K562 (cell line): ENCODE results near the gene VSTM2B. TPM values are rescaled to one million over a fixed set of nuclear protein-coding genes. Genes with fewer than 3 reads are reported as not detected.

ENCODE experiments used
- ATAC-seq: fragments of 200-7000 bp; cut with Tn5 transposase; 3 replicates; pipeline ENCODE4 v1.9.1; 2020; ENCODE audit warnings: moderate library complexity
- BruUV-seq: library from RNA; stranded (reverse); fragments of 400-500 nt; replicated peaks from 2 replicates; lab custom pipeline; 2021; lab: Mats Ljungman, UMichigan
- CTCF ChIA-PET: fragments of 300-600 bp; formaldehyde crosslinking; extraction: SDS; loops from one replicate; lab custom pipeline; 2021; ENCODE audit warnings: low intra/inter-chr PET ratio; lab: Yijun Ruan, JAX
- POLR2A ChIA-PET: fragments of 300-600, 350-650 bp; sonication (Branson Sonifier 250); formaldehyde crosslinking; extraction: SDS; loops from one replicate; lab custom pipeline; 2021; ENCODE audit warnings: antibody characterized with exemption, inconsistent platforms; lab: Yijun Ruan, JAX
- DNase-seq, 4 experiments: peaks; one replicate each; pipeline versions ENCODE4 v3.0.0 to v3.0.0-alpha.2; 2011 to 2018; ENCODE audit warnings: low spot score in 3 of 4, mixed read lengths in 3 of 4; ENCODE audit errors: extremely low read depth in 1 of 4
- FAIRE-seq: peaks from 2 replicates; lab custom pipeline; 2011; peaks lifted over from hg19 to GRCh38; lab: Jason Lieb, UNC
- H2AFZ ChIP-seq: 2 replicates; pipeline ENCODE4 v1.6.0; 2011; ENCODE audit warnings: low read depth, low read length, control low read depth, inconsistent platforms
- H3K27ac ChIP-seq: fragments of 200-600 bp; 3 replicates; pipeline ENCODE4 v1.8.0; 2011; ENCODE audit warnings: low read depth, mild to moderate bottlenecking, control low read depth, inconsistent platforms, low read length, moderate library complexity, mixed read lengths; ENCODE audit errors: extremely low read depth
- H3K27me3 ChIP-seq, 2 experiments: fragments of 300-600 bp in 1 of 2; 2 replicates in 1 of 2; 3 replicates in 1 of 2; pipeline versions ENCODE4 v1.6.0 to v1.8.0; 2011; ENCODE audit warnings: inconsistent platforms in 2 of 2, low read length in 2 of 2, mild to moderate bottlenecking in 1 of 2, mixed read lengths in 1 of 2, moderate library complexity in 1 of 2; ENCODE audit not compliant: control insufficient read depth in 2 of 2, insufficient read depth in 2 of 2
- H3K36me3 ChIP-seq: fragments of 300-600 bp; 3 replicates; pipeline ENCODE4 v1.8.0; 2011; ENCODE audit warnings: mild to moderate bottlenecking, low read length, inconsistent platforms; ENCODE audit not compliant: control insufficient read depth, insufficient read depth
- H3K4me1 ChIP-seq, 2 experiments: fragments of 200-600 bp in 1 of 2; replicated peaks in 1 of 2; 2 replicates in 1 of 2; 3 replicates in 1 of 2; pipeline versions ENCODE4 v1.5.1 to v1.8.0; 2011; ENCODE audit warnings: inconsistent platforms in 2 of 2, low read length in 2 of 2, mild to moderate bottlenecking in 1 of 2, mixed read lengths in 1 of 2, moderate library complexity in 1 of 2; ENCODE audit not compliant: control insufficient read depth in 2 of 2, insufficient read depth in 2 of 2
- H3K4me2 ChIP-seq: 2 replicates; pipeline ENCODE4 v1.6.1; 2011; ENCODE audit warnings: low read length, control low read depth, inconsistent platforms, mixed read lengths; ENCODE audit not compliant: insufficient read depth
- H3K4me3 ChIP-seq: fragments of 200-600 bp; sonication (generic), shearing (Covaris generic); 2 replicates; pipeline ENCODE4 v1.5.1; 2016; ENCODE audit warnings: control low read depth, inconsistent platforms
- H3K79me2 ChIP-seq: fragments of 200-600 bp; 3 replicates; pipeline ENCODE4 v1.8.0; 2011; ENCODE audit warnings: low read length, inconsistent platforms; ENCODE audit not compliant: control insufficient read depth, insufficient read depth
- H3K9ac ChIP-seq, 2 experiments: 2 replicates each; pipeline versions ENCODE4 v1.6.0 to v1.6.1; 2011; ENCODE audit warnings: low read depth in 2 of 2, low read length in 2 of 2, control low read depth in 1 of 2, inconsistent platforms in 1 of 2, mild to moderate bottlenecking in 1 of 2, mixed read lengths in 1 of 2; ENCODE audit not compliant: insufficient read depth in 1 of 2
- H3K9me1 ChIP-seq: one replicate; pipeline ENCODE4 v1.6.0; 2011; ENCODE audit warnings: inconsistent platforms, mild to moderate bottlenecking, low read length, moderate library complexity; ENCODE audit not compliant: control insufficient read depth, insufficient read depth
- H3K9me3 ChIP-seq: replicated peaks from 2 replicates; pipeline ENCODE4 v1.5.1; 2011; ENCODE audit warnings: low read depth, low read length, inconsistent platforms; ENCODE audit not compliant: control insufficient read depth, insufficient read depth
- H4K20me1 ChIP-seq: replicated peaks from 2 replicates; pipeline ENCODE4 v1.6.1; 2011; ENCODE audit warnings: low read length, inconsistent platforms, mixed read lengths; ENCODE audit not compliant: control insufficient read depth, insufficient read depth
- NFRKB ChIP-seq: fragments of 450-650 bp; IDR thresholded peaks from 2 replicates; pipeline ENCODE4 v1.6.1; 2016; ENCODE audit warnings: low read depth
- RAD21 ChIP-seq, 2 experiments: fragments of 250-450 bp in 1 of 2; fragments of 450-650 bp in 1 of 2; sonication (Bioruptor Pico) in 1 of 2; formaldehyde crosslinking in 1 of 2; IDR thresholded peaks in 1 of 2; conservative IDR thresholded peaks in 1 of 2; 2 replicates each; pipeline versions ENCODE4 v1.4.0 to v1.8.0; 2020 to 2022; ENCODE audit warnings: mild to moderate bottlenecking in 2 of 2, moderate library complexity in 1 of 2
- RBM14 ChIP-seq: fragments of 200-400 bp; formaldehyde crosslinking; IDR thresholded peaks from 2 replicates; pipeline ENCODE4 v1.6.1; 2018; ENCODE audit warnings: low read depth, mild to moderate bottlenecking, low read length, moderate library complexity, borderline replicate concordance; ENCODE audit not compliant: insufficient read depth
- SREBF2 ChIP-seq: sonication (generic); formaldehyde crosslinking; IDR thresholded peaks from 2 replicates; pipeline ENCODE4 v1.4.0; 2020; ENCODE audit warnings: mild to moderate bottlenecking, missing genetic modification reagents
- ZNF24 ChIP-seq: fragments of 450-650 bp; IDR thresholded peaks from 2 replicates; pipeline ENCODE4 v1.6.1; 2016
- ZNF436 ChIP-seq: fragments of 250-450, 450-650 bp; sonication (Bioruptor Pico); formaldehyde crosslinking; IDR thresholded peaks from 2 replicates; pipeline ENCODE4 v1.7.0; 2020; ENCODE audit warnings: mild to moderate bottlenecking
- ZNF551 ChIP-seq: fragments of 250-450 bp; sonication (Bioruptor Pico); IDR thresholded peaks from 2 replicates; pipeline ENCODE4 v1.5.0; 2021; ENCODE audit warnings: mild to moderate bottlenecking, moderate library complexity
- ZNF668 ChIP-seq: fragments of 250-450 bp; sonication (Bioruptor Pico); IDR thresholded peaks from 2 replicates; pipeline ENCODE4 v1.8.0; 2022; ENCODE audit warnings: mild to moderate bottlenecking, inconsistent platforms
- whole genome bisulfite sequencing: fragments of 100-300 bp; shearing (Covaris generic); methylation state at CpG from one replicate; pipeline ENCODE4 v1.1.6; 2016; ENCODE audit warnings: low coverage, mixed read lengths; ENCODE audit not compliant: insufficient coverage; ENCODE audit errors: missing lambda C conversion rate; 5-methylcytosine and 5-hydroxymethylcytosine counted together
- in situ Hi-C: fragments of 300-500 bp; cut with MboI; formaldehyde crosslinking; loops from 4 replicates; pipeline ENCODE4 v1.15.0; 2018; ENCODE audit warnings: inconsistent platforms, mixed read lengths
- intact Hi-C: fragments of 100-400 bp; cut with micrococcal nuclease; formaldehyde crosslinking; loops from 2 replicates; pipeline ENCODE4 v1.14.2; 2022
- polyA plus RNA-seq, 8 experiments: library from polyadenylated mRNA; depleted of rRNA in 4 of 8; stranded (reverse) in 5 of 8; unstranded in 3 of 8; fragments of >200 nt; fragmentation: Nextera tagmentation in 2 of 8; fragmentation: Illumina TruSeq in 1 of 8; extraction: Ambion mirVana in 2 of 8; extraction: Trizol in 1 of 8; gene quantifications; 2 replicates each; pipeline versions ENCODE4 v1.2.1 to v1.2.3, GENCODE V29; 2011 to 2014; ENCODE audit warnings: inconsistent platforms in 1 of 8, missing spikeins in 1 of 8
- total RNA-seq, 7 experiments: library from RNA; depleted of rRNA in 6 of 7; stranded (reverse); fragments of >200 nt in 6 of 7; fragmentation: Illumina TruSeq in 2 of 7; extraction: Trizol in 2 of 7; gene quantifications; 2 replicates each; pipeline versions ENCODE4 v1.2.1 to v1.2.3, GENCODE V29; 2011 to 2021; ENCODE audit warnings: low replicate concordance in 1 of 7

Gene VSTM2B
- total and polyA plus RNA-seq, 9 of the 15 experiments (the other 6 are each of a cell fraction or from before 2014, with no cell fraction given): not detected

DNA sequence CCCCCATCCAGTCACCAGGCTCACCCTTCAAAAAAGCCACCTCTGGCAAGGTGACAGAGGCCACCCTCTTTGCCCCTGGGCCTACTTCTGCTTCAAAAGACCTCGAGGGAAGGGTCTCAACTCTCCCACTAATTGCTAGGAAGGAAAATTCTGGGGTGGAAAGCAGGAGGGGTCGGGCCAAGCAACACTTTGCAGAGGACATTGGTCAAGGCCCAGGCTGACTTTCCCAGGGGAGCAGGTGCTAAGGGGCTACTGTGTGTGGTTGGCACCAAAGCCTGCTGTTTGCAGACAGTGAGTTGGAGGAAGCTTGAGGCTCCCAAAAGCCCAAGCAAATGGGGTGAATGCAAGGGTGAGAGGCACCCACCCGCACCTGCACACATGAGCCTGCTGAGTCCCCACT is 28.6 kb upstream of the VSTM2B start:
- POLR2A ChIA-PET: no interaction called here
- no peak for ATAC-seq
- intact Hi-C loops (no loop called here), in situ Hi-C loops (no loop called here)
- Histone ChIP-seq H3K27me3 (peaks cover 0 to 21% of the 10 kb centered on the region in 2 experiments; a peak in 3 of 5 replicates), H3K9ac (no peak overlapping the region), H3K4me2 (no peak overlapping the region), H4K20me1 (no peaks in the 10 kb centered on the region; the same call in none of the 2 replicates), H2AFZ (no peak overlapping the region), H3K79me2 (no peaks in the 10 kb centered on the region), H3K27ac (no peak overlapping the region), H3K4me3 (no peak overlapping the region), H3K4me1 (no peaks in the 10 kb centered on the region), H3K9me1 (no peaks in the 10 kb centered on the region), H3K36me3 (no peaks in the 10 kb centered on the region)
- CTCF ChIA-PET: no interaction called here
- no TSS peak for BruUV-seq
- no peak for DNase-seq
- WGBS: 0% methylated on average over 3 of the region's 3 CpGs
- TF ChIP-seq RBM14: no peak
- no peak for TF ChIP-seq NFRKB
- no peak for TF ChIP-seq SREBF2 (CRISPR knock-in tag)
- no peak for TF ChIP-seq ZNF551 (CRISPR knock-in tag)
- TF ChIP-seq, all 486 proteins: peak for 0
- FAIRE-seq: no peak
- no peaks in the 10 kb centered on the region for H3K9me3 ChIP-seq

DNA sequence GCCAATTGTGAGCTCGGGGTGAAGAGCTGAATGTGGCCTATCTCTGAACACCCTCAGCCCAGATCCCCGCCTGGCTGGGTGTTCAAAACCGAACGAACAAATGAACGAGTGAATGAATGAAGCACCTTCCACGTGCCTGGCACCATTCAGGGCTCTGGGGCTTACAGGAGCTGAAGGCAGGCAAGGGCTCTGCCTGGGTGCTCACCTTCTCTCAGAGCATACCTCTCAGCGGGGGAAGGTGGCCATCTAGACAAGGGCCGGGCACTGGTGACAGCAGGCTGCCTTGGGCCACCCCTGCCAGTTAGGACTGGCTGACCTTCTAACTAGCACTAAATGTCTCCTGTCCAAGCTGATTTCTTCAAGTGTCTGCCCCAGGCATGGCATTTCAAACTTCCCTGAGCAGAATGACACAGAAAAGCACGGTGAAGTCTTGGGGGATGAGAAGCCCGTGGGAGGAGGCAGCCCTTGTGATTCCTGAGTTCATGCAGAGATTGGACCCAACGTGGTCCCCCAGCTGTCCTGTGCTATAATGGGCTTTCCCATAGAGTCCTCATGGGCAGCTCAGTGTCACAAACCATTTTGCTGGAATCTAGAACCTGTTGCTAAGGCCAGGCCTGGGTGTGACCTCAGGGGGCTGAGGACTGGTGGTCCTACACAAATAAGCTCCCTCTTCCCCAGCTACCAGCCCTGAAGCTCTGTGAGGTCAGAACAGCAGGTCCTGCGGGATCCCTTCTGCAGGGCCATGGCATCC is 27.9 kb upstream of the VSTM2B start:
- no peak overlapping the region for H3K27ac ChIP-seq
- no peaks in the 10 kb centered on the region for H3K36me3 ChIP-seq
- H3K9me1 ChIP-seq: no peaks in the 10 kb centered on the region
- intact Hi-C loops (no loop called here), in situ Hi-C loops (no loop called here)
- H2AFZ ChIP-seq: no peak overlapping the region
- H3K79me2 ChIP-seq: no peaks in the 10 kb centered on the region
- DNase-seq (no peak), ATAC-seq (no peak), FAIRE-seq (no peak)
- H3K9ac ChIP-seq: no peak overlapping the region
- no peaks in the 10 kb centered on the region for H3K4me1 ChIP-seq
- WGBS: 0% methylated on average over 12 of the region's 12 CpGs
- ChIA-PET POLR2A (no interaction called here), CTCF (no interaction called here)
- no peak overlapping the region for H3K4me2 ChIP-seq
- H3K9me3 ChIP-seq: no peaks in the 10 kb centered on the region
- peaks cover 0 to 24% of the 10 kb centered on the region in 2 experiments; a peak in 3 of 5 replicates for H3K27me3 ChIP-seq
- TF ChIP-seq ZNF436 (CRISPR knock-in tag) (no peak), ZNF668 (CRISPR knock-in tag) (no peak), RAD21 (CRISPR knock-in tag; conservative IDR thresholded peaks at IDR 0.05 in 1 of 2, IDR thresholded peaks at IDR 0.05 in 1 of 2) (no peak), ZNF24 (0 out of 2 replicates have a peak, but pooled peaks have one; percentile 28)
- H4K20me1 ChIP-seq: no peaks in the 10 kb centered on the region; the same call in none of the 2 replicates
- H3K4me3 ChIP-seq: no peak overlapping the region
- BruUV-seq: no TSS peak
